Psoas muscle (tissue), 8 donors: ENCODE data around the gene PLCG2. TPM values are rescaled to one million over a fixed set of nuclear protein-coding genes. Genes with fewer than 3 reads are reported as not detected.

Experiments used
- ATAC-seq, 4 donors: fragments of 200-7000 bp; cut with Tn5 transposase; one replicate each; pipeline ENCODE4 v1.9.1; 2020; ENCODE audit warnings: moderate library complexity in 3 of 4, mild to moderate bottlenecking in 2 of 4
- DNase-seq, 2 donors: peaks; one replicate each; pipeline ENCODE4 v3.0.0-alpha.2; 2020
- H3K27ac ChIP-seq: fragments of 200-600 bp; one replicate; pipeline ENCODE4 v1.8.0; 2022
- H3K27me3 ChIP-seq, 3 donors: fragments of 200-600 bp in 1 of 3; one replicate each; pipeline versions ENCODE4 v1.6.1 to v1.8.0; 2013 to 2022; ENCODE audit warnings: low read length in 2 of 3, mild to moderate bottlenecking in 2 of 3, moderate library complexity in 1 of 3; ENCODE audit not compliant: insufficient read depth in 3 of 3
- H3K36me3 ChIP-seq, 2 donors: fragments of 200-600 bp in 1 of 2; one replicate each; pipeline versions ENCODE4 v1.6.1 to v1.8.0; 2013 to 2022; ENCODE audit warnings: low read depth in 1 of 2, mild to moderate bottlenecking in 1 of 2, moderate library complexity in 1 of 2; ENCODE audit not compliant: insufficient read depth in 1 of 2
- H3K4me1 ChIP-seq: fragments of 200-600 bp; one replicate; pipeline ENCODE4 v1.8.0; 2022
- H3K4me3 ChIP-seq: fragments of 200-600 bp; one replicate; pipeline ENCODE4 v1.8.0; 2022; ENCODE audit warnings: mild to moderate bottlenecking
- H3K9me3 ChIP-seq: fragments of 200-600 bp; one replicate; pipeline ENCODE4 v1.8.0; 2022
- CTCF ChIP-seq: fragments of 200-600 bp; IDR thresholded peaks from one replicate; pipeline ENCODE4 v1.8.0; 2022; ENCODE audit warnings: antibody characterized with exemption
- WGBS, 3 donors: extraction: QIAGEN DNeasy Blood & Tissue Kit; methylation state at CpG; one replicate each; pipeline versions ENCODE4 v1.1.6 to v1.1.7; 2013; 5-methylcytosine and 5-hydroxymethylcytosine counted together
- intact Hi-C, 2 donors: fragments of 100-400 bp; cut with DNase I; formaldehyde crosslinking; loops; one replicate each; pipeline versions ENCODE4 v1.11.0 to v1.14.2; 2022
- polyA plus RNA-seq, 3 donors: library from polyadenylated mRNA; stranded (reverse); fragments of 200-250 nt; gene quantifications; one replicate each; pipeline ENCODE4 v1.2.3, GENCODE V29; 2013
- total RNA-seq, 4 donors: library from RNA; stranded (reverse); fragmentation: NEBNext Ultra II Directional in 2 of 4; extraction: Animal tissue kit (Norgen Biotek cat#: 25700) in 2 of 4; gene quantifications; one replicate each; pipeline versions ENCODE4 v1.2.1 to v1.2.4, GENCODE V29; 2021 to 2023
- donor health status: healthy with polysubstance abuse.
- donor health status: DM: no; HTN: no; CAD: no; lungs with moderate emphysema.
- donor health status: Bipolar disorder and iron deficiency.
- donor health status: healthy.
- donor health status: DM: yes; HTN: yes; CAD: no.
- donor health status: DM: no; HTN: no; CAD: no.
- donor health status: DM: no; HTN: no; CAD: no.
- donor health status: DM: yes; HTN: yes; CAD: no.

Gene PLCG2
- total and polyA plus RNA-seq, 7 donors, result 0.96 to 4.8 (median 2.5) TPM

GRCh38 chr16:81925016-81925415, 145.9 kb downstream of the PLCG2 start:
- intact Hi-C loops, result no loop called here
- WGBS, 3 donors, result 80 to 82% (median 81%) methylated on average over 8 of the region's 8 CpGs
- Histone ChIP-seq H3K27me3 (peaks cover 0 to 4% (median 0%) of the 10 kb centered on the region in 3 donors), H3K27ac (no peak overlapping the region), H3K4me3 (no peak overlapping the region), H3K9me3 (no peaks in the 10 kb centered on the region), H3K36me3 (no peaks in the 10 kb centered on the region), H3K4me1 (no peaks in the 10 kb centered on the region)
- DNase-seq, result no peak
- TF ChIP-seq CTCF, result no peak
- no peak for ATAC-seq

GRCh38 chr16:81926036-81926435, 146.9 kb downstream of the PLCG2 start:
- H3K27ac ChIP-seq, result no peak overlapping the region
- no peak for TF ChIP-seq CTCF
- WGBS, 3 donors, result 75 to 86% (median 85%) methylated on average over 8 to 9 of the region's 9 CpGs
- intact Hi-C loops, result no loop called here
- no peaks in the 10 kb centered on the region for H3K4me1 ChIP-seq
- H3K9me3 ChIP-seq, result no peaks in the 10 kb centered on the region
- no peaks in the 10 kb centered on the region for H3K36me3 ChIP-seq
- H3K27me3 ChIP-seq, result peaks cover 0 to 4% (median 0%) of the 10 kb centered on the region in 3 donors
- ATAC-seq (no peak), DNase-seq (no peak)
- H3K4me3 ChIP-seq, result no peak overlapping the region

- Histone ChIP-seq H3K36me3 (no peaks in the 10 kb centered on the region), H3K27ac (no peak overlapping the region), H3K9me3 (no peaks in the 10 kb centered on the region), H3K4me1 (no peaks in the 10 kb centered on the region), H3K4me3 (no peak overlapping the region), H3K27me3 (peaks cover 0 to 4% (median 0%) of the 10 kb centered on the region in 3 donors)
- DNase-seq, result no peak
- 78 to 88% (median 84%) methylated on average over 5 of the region's 5 CpGs for WGBS, 3 donors
- intact Hi-C loops, result no loop called here
- no peak for ATAC-seq
- no peak for TF ChIP-seq CTCF
These were observed 148.6 kb downstream of the PLCG2 start for GRCh38 chr16:81927561-81928185.

- Histone ChIP-seq H3K9me3 (no peaks in the 10 kb centered on the region), H3K27ac (no peak overlapping the region), H3K4me3 (no peak overlapping the region), H3K36me3 (no peaks in the 10 kb centered on the region), H3K27me3 (peaks cover 0 to 2% (median 0%) of the 10 kb centered on the region in 3 donors), H3K4me1 (no peaks in the 10 kb centered on the region)
- ATAC-seq (no peak), DNase-seq (no peak)
- 47 to 59% (median 56%) methylated on average over 16 of the region's 16 CpGs for WGBS, 3 donors
- intact Hi-C loops, result no loop called here
- no peak for TF ChIP-seq CTCF
These were observed 149.3 kb downstream of the PLCG2 start for GRCh38 chr16:81928271-81928918.
